Natural killer cell (primary cell): ENCODE results near the gene NAALADL2. TPM values are rescaled to one million over a fixed set of nuclear protein-coding genes. Genes with fewer than 3 reads are reported as not detected.

Source experiments
- ATAC-seq, 3 donors: fragments of 150-1000 bp in 2 of 3; fragments of 200-7000 bp in 1 of 3; cut with Tn5 transposase; 1 replicate in 1 of 3; 2 replicates in 2 of 3; pipeline ENCODE4 v1.10.0; 2021; ENCODE audit warnings: mild to moderate bottlenecking in 2 of 3, moderate library complexity in 2 of 3
- DNase-seq, 2 donors: peaks; one replicate each; pipeline versions ENCODE4 v3.0.0 to v3.0.0-alpha.2; 2013 to 2021; ENCODE audit warnings: mixed read lengths in 1 of 2
- H3K27ac ChIP-seq: one replicate; pipeline ENCODE4 v1.5.1; 2013; ENCODE audit warnings: mild to moderate bottlenecking, low read length
- H3K27me3 ChIP-seq: one replicate; pipeline ENCODE4 v1.6.1; 2013; ENCODE audit warnings: low read length; ENCODE audit not compliant: control insufficient read depth, insufficient read depth
- H3K36me3 ChIP-seq: one replicate; pipeline ENCODE4 v1.6.1; 2013; ENCODE audit warnings: low read length; ENCODE audit not compliant: control insufficient read depth, insufficient read depth
- H3K4me1 ChIP-seq: one replicate; pipeline ENCODE4 v1.6.1; 2013; ENCODE audit warnings: low read length; ENCODE audit not compliant: control insufficient read depth, insufficient read depth
- H3K4me3 ChIP-seq: one replicate; pipeline ENCODE4 v1.5.1; 2013; ENCODE audit warnings: low read length
- H3K9me3 ChIP-seq: one replicate; pipeline ENCODE4 v1.6.1; 2013; ENCODE audit warnings: low read length; ENCODE audit not compliant: control insufficient read depth, insufficient read depth
- H3K27ac Mint-ChIP-seq, 2 donors: one replicate each; pipeline ENCODE4 v1.8.0; 2022; ENCODE audit warnings: mild to moderate bottlenecking in 2 of 2, mixed read lengths in 2 of 2, moderate library complexity in 1 of 2
- H3K27me3 Mint-ChIP-seq, 2 donors: one replicate each; pipeline ENCODE4 v1.8.0; 2022; ENCODE audit warnings: low read depth in 2 of 2, mixed read lengths in 2 of 2
- H3K36me3 Mint-ChIP-seq: one replicate; pipeline ENCODE4 v1.8.0; 2022; ENCODE audit warnings: mixed read lengths
- H3K4me1 Mint-ChIP-seq, 2 donors: one replicate each; pipeline ENCODE4 v1.8.0; 2022; ENCODE audit warnings: mixed read lengths in 2 of 2
- H3K4me3 Mint-ChIP-seq: one replicate; pipeline ENCODE4 v1.8.0; 2022; ENCODE audit warnings: mild to moderate bottlenecking, moderate library complexity, mixed read lengths
- H3K9me3 Mint-ChIP-seq, 2 donors: one replicate each; pipeline ENCODE4 v1.8.0; 2022; ENCODE audit warnings: mixed read lengths in 2 of 2
- WGBS: methylation state at CpG from one replicate; pipeline ENCODE4 v1.1.7; 2013; ENCODE audit warnings: missing lambda C conversion rate; ENCODE audit not compliant: insufficient coverage; 5-methylcytosine and 5-hydroxymethylcytosine counted together
- intact Hi-C: fragments of 100-400 bp; cut with micrococcal nuclease; formaldehyde crosslinking; loops from one replicate; pipeline ENCODE4 v1.14.2; 2022
- total RNA-seq, 4 donors: library from RNA; stranded (reverse); fragments of 120-200 nt in 1 of 4; gene quantifications; one replicate each; pipeline versions ENCODE4 v1.2.3 to v1.2.4, GENCODE V29; 2013 to 2022
- TF ChIP-seq, protein P1 (sequence below): fragments of 200-600 bp; IDR thresholded peaks from one replicate; pipeline ENCODE4 v1.8.0; 2022; ENCODE audit warnings: antibody characterized with exemption

The NAALADL2 gene
- total RNA-seq, 3 donors from 2014 or later (not counting 1 experiment from before 2014, with no cell fraction given) = not detected

- no peak overlapping the region for H3K4me3 Mint-ChIP-seq
- no peaks in the 10 kb centered on the region for H3K9me3 ChIP-seq
- intact Hi-C loops = no loop called here
- H3K27ac ChIP-seq = no peak overlapping the region
- no peaks in the 10 kb centered on the region for H3K27me3 Mint-ChIP-seq
- no peaks in the 10 kb centered on the region for H3K4me1 ChIP-seq
- H3K27me3 ChIP-seq = no peaks in the 10 kb centered on the region
- H3K27ac Mint-ChIP-seq = no peak overlapping the region
- TF ChIP-seq, protein P1, sequence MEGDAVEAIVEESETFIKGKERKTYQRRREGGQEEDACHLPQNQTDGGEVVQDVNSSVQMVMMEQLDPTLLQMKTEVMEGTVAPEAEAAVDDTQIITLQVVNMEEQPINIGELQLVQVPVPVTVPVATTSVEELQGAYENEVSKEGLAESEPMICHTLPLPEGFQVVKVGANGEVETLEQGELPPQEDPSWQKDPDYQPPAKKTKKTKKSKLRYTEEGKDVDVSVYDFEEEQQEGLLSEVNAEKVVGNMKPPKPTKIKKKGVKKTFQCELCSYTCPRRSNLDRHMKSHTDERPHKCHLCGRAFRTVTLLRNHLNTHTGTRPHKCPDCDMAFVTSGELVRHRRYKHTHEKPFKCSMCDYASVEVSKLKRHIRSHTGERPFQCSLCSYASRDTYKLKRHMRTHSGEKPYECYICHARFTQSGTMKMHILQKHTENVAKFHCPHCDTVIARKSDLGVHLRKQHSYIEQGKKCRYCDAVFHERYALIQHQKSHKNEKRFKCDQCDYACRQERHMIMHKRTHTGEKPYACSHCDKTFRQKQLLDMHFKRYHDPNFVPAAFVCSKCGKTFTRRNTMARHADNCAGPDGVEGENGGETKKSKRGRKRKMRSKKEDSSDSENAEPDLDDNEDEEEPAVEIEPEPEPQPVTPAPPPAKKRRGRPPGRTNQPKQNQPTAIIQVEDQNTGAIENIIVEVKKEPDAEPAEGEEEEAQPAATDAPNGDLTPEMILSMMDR = no peak
- H3K4me1 Mint-ChIP-seq = no peaks in the 10 kb centered on the region
- no peaks in the 10 kb centered on the region for H3K36me3 ChIP-seq
- H3K9me3 Mint-ChIP-seq = peaks cover 17 to 23% of the 10 kb centered on the region in 2 donors
- H3K36me3 Mint-ChIP-seq = no peaks in the 10 kb centered on the region
- 87% methylated on average over 5 of the region's 7 CpGs for WGBS
- ATAC-seq = no peak
- DNase-seq = no peak
- no peak overlapping the region for H3K4me3 ChIP-seq
Measured at GRCh38 chr3:174884776-174885568, 25.8 kb downstream of the NAALADL2 start.

- no peak overlapping the region for H3K4me3 Mint-ChIP-seq
- H3K9me3 Mint-ChIP-seq = peaks cover 19 to 38% of the 10 kb centered on the region in 2 donors
- Histone ChIP-seq H3K27ac (no peak overlapping the region), H3K4me3 (no peak overlapping the region), H3K4me1 (no peaks in the 10 kb centered on the region), H3K36me3 (no peaks in the 10 kb centered on the region), H3K9me3 (peaks cover 7% of the 10 kb centered on the region), H3K27me3 (no peaks in the 10 kb centered on the region)
- DNase-seq (no peak), ATAC-seq (no peak)
- intact Hi-C loops = no loop called here
- H3K36me3 Mint-ChIP-seq = peaks cover 9% of the 10 kb centered on the region
- TF ChIP-seq, protein P1 = no peak
- no peaks in the 10 kb centered on the region for H3K27me3 Mint-ChIP-seq
- H3K27ac Mint-ChIP-seq = no peak overlapping the region
- no peaks in the 10 kb centered on the region for H3K4me1 Mint-ChIP-seq
- WGBS = 96% methylated on average over 6 of the region's 6 CpGs
Measured at GRCh38 chr3:174891524-174892203, 32.5 kb downstream of the NAALADL2 start.

- intact Hi-C loops = no loop called here
- Histone ChIP-seq H3K27ac (no peak overlapping the region), H3K9me3 (peaks cover 6% of the 10 kb centered on the region), H3K4me3 (no peak overlapping the region), H3K36me3 (no peaks in the 10 kb centered on the region), H3K4me1 (no peaks in the 10 kb centered on the region), H3K27me3 (no peaks in the 10 kb centered on the region)
- TF ChIP-seq, protein P1 = no peak
- Mint-ChIP-seq H3K27ac (no peak overlapping the region), H3K9me3 (peaks cover 5 to 8% of the 10 kb centered on the region in 2 donors), H3K36me3 (no peaks in the 10 kb centered on the region), H3K4me1 (no peaks in the 10 kb centered on the region), H3K27me3 (no peaks in the 10 kb centered on the region), H3K4me3 (no peak overlapping the region)
- ATAC-seq = no peak
- DNase-seq = no peak
Measured at GRCh38 chr3:174907027-174907426, 47.9 kb downstream of the NAALADL2 start.
